Loucy (cell line): ENCODE results near the gene NRXN3.

ENCODE experiments used
- CTCF ChIP-seq: fragments of 200-600 bp; sonication (generic); conservative IDR thresholded peaks from 2 replicates; pipeline ENCODE4 v1.5.1; 2014; ENCODE audit warnings: mild to moderate bottlenecking, antibody characterized with exemption, low read length
- EZH2phosphoT487 ChIP-seq: fragments of 200-600 bp; IDR thresholded peaks from 2 replicates; pipeline ENCODE4 v1.6.1; 2018; ENCODE audit warnings: antibody characterized with exemption, mild to moderate bottlenecking, moderate library complexity, borderline replicate concordance

GRCh38 chr14:78455896-78456435 lies 285.8 kb downstream of the NRXN3 start:
- TF ChIP-seq CTCF (no peak), EZH2phosphoT487 (no peak)
